ENCODE data around the gene IFRD2. TPM values are rescaled to one million over a fixed set of nuclear protein-coding genes. Genes with fewer than 3 reads are reported as not detected.

IFRD2 gene
- total and polyA plus RNA-seq, 2 of the 13 experiments (the other 11 are each of a cell fraction or from before 2014, with no cell fraction given): 32.8 to 96.1 TPM

GRCh38 chr3:50292159-50293078 is at the start of gene IFRD2 (continued):
- TF ChIP-seq GRHL1 (CRISPR knock-in tag; conservative IDR thresholded peaks at IDR 0.05): no peak
- TF ChIP-seq PLSCR1 (CRISPR knock-in tag; IDR thresholded peaks at IDR 0.05; ENCODE audit: borderline replicate concordance): no peak
- TF ChIP-seq HCFC1 (IDR thresholded peaks at IDR 0.05; ENCODE audit: low read depth, low read length): peak; percentile 100
- no peak for TF ChIP-seq ZSCAN5A (CRISPR knock-in tag; IDR thresholded peaks at IDR 0.05; ENCODE audit: borderline replicate concordance)
- 0 out of 2 replicates have a peak, but pooled peaks have one; percentile 34 for TF ChIP-seq ZNF337 (CRISPR knock-in tag; IDR thresholded peaks at IDR 0.05; ENCODE audit: borderline replicate concordance, low read depth)
- TF ChIP-seq FOXA1 (IDR thresholded peaks at IDR 0.05): no peak
- TF ChIP-seq FOXA1 (CRISPR knock-in tag; IDR thresholded peaks at IDR 0.05): no peak
- 0 out of 2 replicates have a peak, but pooled peaks have one; percentile 49 for TF ChIP-seq ZNF556 (CRISPR knock-in tag; IDR thresholded peaks at IDR 0.05; ENCODE audit: borderline replicate concordance)
- no peak for TF ChIP-seq MAFF (IDR thresholded peaks at IDR 0.05; ENCODE audit: low read depth, low read length)
- TF ChIP-seq ZNF780A (CRISPR knock-in tag; IDR thresholded peaks at IDR 0.05): no peak; the same call in 1 of the 2 replicates
- TF ChIP-seq HNRNPLL (IDR thresholded peaks at IDR 0.05; ENCODE audit: low read depth, low read length, poor library complexity, severe bottlenecking): peak; percentile 57
- TF ChIP-seq NONO (IDR thresholded peaks at IDR 0.05): no peak
- peak; percentile 87 for TF ChIP-seq NONO (CRISPR knock-in tag; conservative IDR thresholded peaks at IDR 0.05)
- no peak for TF ChIP-seq ZFP37 (CRISPR knock-in tag; IDR thresholded peaks at IDR 0.05; ENCODE audit: borderline replicate concordance)
- no peak for TF ChIP-seq ZBTB3 (CRISPR knock-in tag; IDR thresholded peaks at IDR 0.05; ENCODE audit: borderline replicate concordance, low read depth)
- TF ChIP-seq HNRNPK (IDR thresholded peaks at IDR 0.05; ENCODE audit: low read depth, low read length, poor library complexity, severe bottlenecking): peak; percentile 48
- TF ChIP-seq PRPF4 (IDR thresholded peaks at IDR 0.05; ENCODE audit: low read depth, low read length, poor library complexity, severe bottlenecking): no peak
- TF ChIP-seq JDP2 (CRISPR knock-in tag; IDR thresholded peaks at IDR 0.05; ENCODE audit: borderline replicate concordance): no peak
- TF ChIP-seq KDM4B (CRISPR knock-in tag; IDR thresholded peaks at IDR 0.05): no peak; the same call in 1 of the 2 replicates
- peak; percentile 93 for TF ChIP-seq GMEB2 (CRISPR knock-in tag; IDR thresholded peaks at IDR 0.05; ENCODE audit: low read depth)
- TF ChIP-seq ZNF839 (CRISPR knock-in tag; IDR thresholded peaks at IDR 0.05; ENCODE audit: borderline replicate concordance): no peak; the same call in 1 of the 2 replicates
- peak; percentile 10; the same call in 1 of the 2 replicates for TF ChIP-seq FOSL2 (CRISPR knock-in tag; IDR thresholded peaks at IDR 0.05)
- no peak for TF ChIP-seq ZNF550 (CRISPR knock-in tag; IDR thresholded peaks at IDR 0.05; ENCODE audit: borderline replicate concordance)

All from HepG2 (cell line).